PC-9 (cell line): ENCODE results near the gene MAST4.

Experiments
- CTCF ChIP-seq: fragments of 200-600 bp; sonication (generic); conservative IDR thresholded peaks from 2 replicates; pipeline ENCODE4 v1.6.1; 2017; ENCODE audit warnings: mixed run types, antibody characterized with exemption, mild to moderate bottlenecking, moderate library complexity
- EZH2 ChIP-seq: fragments of 200-600 bp; sonication (generic); IDR thresholded peaks from 2 replicates; pipeline ENCODE4 v1.8.0; 2017; ENCODE audit warnings: antibody characterized with exemption, low read depth

GRCh38 chr5:66991746-66992145 is 395.6 kb downstream of the MAST4 start:
- TF ChIP-seq CTCF (no peak), EZH2 (no peak)
